Large intestine (tissue), 3 donors: ENCODE measurements around the gene PLD6. TPM values are rescaled to one million over a fixed set of nuclear protein-coding genes. Genes with fewer than 3 reads are reported as not detected.
"Not testable (repeated sequence)": the region's sequence is repeated elsewhere in the genome, so short reads cannot be mapped to it uniquely, and the experiment has no call there.

Source experiments
- DNase-seq, 2 donors: peaks; one replicate each; pipeline versions ENCODE4 v3.0.0 to v3.0.0-alpha.2; 2013
- H3K27ac ChIP-seq: one replicate; pipeline ENCODE4 v1.5.1; 2013; ENCODE audit warnings: low read length
- H3K27me3 ChIP-seq: 2 replicates; pipeline ENCODE4 v1.6.1; 2013; ENCODE audit warnings: low read length; ENCODE audit not compliant: control insufficient read depth, insufficient read depth
- H3K36me3 ChIP-seq: 2 replicates; pipeline ENCODE4 v1.6.1; 2013; ENCODE audit warnings: low read length; ENCODE audit not compliant: control insufficient read depth, insufficient read depth
- H3K4me1 ChIP-seq: one replicate; pipeline ENCODE4 v1.6.1; 2013; ENCODE audit warnings: low read length; ENCODE audit not compliant: control insufficient read depth, insufficient read depth
- H3K4me3 ChIP-seq: one replicate; pipeline ENCODE4 v1.5.1; 2013; ENCODE audit warnings: low read length
- H3K9me3 ChIP-seq: one replicate; pipeline ENCODE4 v1.6.1; 2013; ENCODE audit warnings: mild to moderate bottlenecking, low read depth, low read length, moderate library complexity; ENCODE audit not compliant: control insufficient read depth
- WGBS: methylation state at CpG from one replicate; pipeline ENCODE4 v1.1.5; 2013; ENCODE audit warnings: low lambda C conversion rate; ENCODE audit not compliant: insufficient coverage; 5-methylcytosine and 5-hydroxymethylcytosine counted together
- polyA plus RNA-seq: library from polyadenylated mRNA; unstranded; fragments of 120-200 nt; gene quantifications from one replicate; pipeline ENCODE4 v1.2.1, GENCODE V29; 2013

PLD6 gene
- polyA plus RNA-seq, 1 donor: 6.0 TPM

GRCh38 chr17:17167356-17167755 lies 38.8 kb downstream of the PLD6 start:
- WGBS: no CpG with 5 or more reads among the region's 10 CpGs
- no peak for DNase-seq
- no peaks in the 10 kb centered on the region for H3K9me3 ChIP-seq
- no peaks in the 10 kb centered on the region for H3K27me3 ChIP-seq
- H3K27ac ChIP-seq: no peak overlapping the region
- H3K4me3 ChIP-seq: no peak overlapping the region
- H3K36me3 ChIP-seq: peaks cover 91% of the 10 kb centered on the region
- no peaks in the 10 kb centered on the region for H3K4me1 ChIP-seq

GRCh38 chr17:17166446-17166845 lies 39.7 kb downstream of the PLD6 start:
- Histone ChIP-seq H3K36me3 (peaks cover 91% of the 10 kb centered on the region), H3K4me3 (no peak overlapping the region), H3K4me1 (no peaks in the 10 kb centered on the region), H3K9me3 (no peaks in the 10 kb centered on the region), H3K27ac (no peak overlapping the region), H3K27me3 (no peaks in the 10 kb centered on the region)
- DNase-seq: no peak
- no CpG with 5 or more reads among the region's 8 CpGs for WGBS

- WGBS: 90% methylated on average over 2 of the region's 23 CpGs
- no peak overlapping the region for H3K27ac ChIP-seq
- H3K27me3 ChIP-seq: no peaks in the 10 kb centered on the region
Measured at GRCh38 chr17:17165666-17166308, 40.3 kb downstream of the PLD6 start.

GRCh38 chr17:17164676-17165075 lies 41.5 kb downstream of the PLD6 start:
- DNase-seq: no peak
- Histone ChIP-seq H3K9me3 (no peaks in the 10 kb centered on the region), H3K4me3 (no peak overlapping the region), H3K4me1 (no peaks in the 10 kb centered on the region), H3K27me3 (no peaks in the 10 kb centered on the region), H3K36me3 (peaks cover 93% of the 10 kb centered on the region), H3K27ac (no peak overlapping the region)
- WGBS: 100% methylated on average over 3 of the region's 17 CpGs

More at GRCh38 chr17:17165666-17166308, 40.3 kb downstream of the PLD6 start:
- H3K9me3 ChIP-seq: no peaks in the 10 kb centered on the region
- H3K36me3 ChIP-seq: peaks cover 90% of the 10 kb centered on the region
- no peak for DNase-seq
- H3K4me1 ChIP-seq: no peaks in the 10 kb centered on the region
- no peak overlapping the region for H3K4me3 ChIP-seq

- H3K4me3 ChIP-seq: no peak overlapping the region
Measured at GRCh38 chr17:17164156-17164555, 42.0 kb downstream of the PLD6 start.

GRCh38 chr17:17161759-17162158 lies 44.4 kb downstream of the PLD6 start:
- H3K36me3 ChIP-seq: peaks cover 91% of the 10 kb centered on the region
- no CpG with 5 or more reads among the region's 4 CpGs for WGBS

More at GRCh38 chr17:17164156-17164555, 42.0 kb downstream of the PLD6 start:
- Histone ChIP-seq H3K27me3 (no peaks in the 10 kb centered on the region), H3K9me3 (no peaks in the 10 kb centered on the region), H3K36me3 (peaks cover 93% of the 10 kb centered on the region), H3K4me1 (no peaks in the 10 kb centered on the region), H3K27ac (no peak overlapping the region)
- DNase-seq: no peak
- no CpG with 5 or more reads among the region's 25 CpGs for WGBS

GRCh38 chr17:17161121-17161520 lies 45.0 kb downstream of the PLD6 start:
- Histone ChIP-seq H3K27me3 (no peaks in the 10 kb centered on the region), H3K9me3 (no peaks in the 10 kb centered on the region), H3K36me3 (peaks cover 91% of the 10 kb centered on the region), H3K4me3 (no peak overlapping the region), H3K4me1 (peaks cover 3% of the 10 kb centered on the region), H3K27ac (no peak overlapping the region)
- DNase-seq: no peak
- WGBS: no CpG with 5 or more reads among the region's 6 CpGs

More at GRCh38 chr17:17161759-17162158, 44.4 kb downstream of the PLD6 start:
- Histone ChIP-seq H3K27me3 (no peaks in the 10 kb centered on the region), H3K4me1 (peaks cover 3% of the 10 kb centered on the region), H3K27ac (no peak overlapping the region), H3K9me3 (no peaks in the 10 kb centered on the region), H3K4me3 (no peak overlapping the region)
- no peak for DNase-seq

GRCh38 chr17:17159571-17159970 lies 46.6 kb downstream of the PLD6 start:
- no peaks in the 10 kb centered on the region for H3K9me3 ChIP-seq
- H3K4me1 ChIP-seq: peaks cover 3% of the 10 kb centered on the region
- no peak overlapping the region for H3K4me3 ChIP-seq
- DNase-seq: no peak
- H3K27ac ChIP-seq: no peak overlapping the region
- H3K27me3 ChIP-seq: no peaks in the 10 kb centered on the region
- WGBS: 100% methylated on average over 3 of the region's 4 CpGs
- peaks cover 91% of the 10 kb centered on the region for H3K36me3 ChIP-seq

GRCh38 chr17:17158506-17158905 lies 47.6 kb downstream of the PLD6 start:
- no CpG with 5 or more reads among the region's 33 CpGs for WGBS
- H3K4me1 ChIP-seq, H3K27ac ChIP-seq, DNase-seq, H3K9me3 ChIP-seq, H3K4me3 ChIP-seq, H3K27me3 ChIP-seq: not testable (repeated sequence)
- H3K36me3 ChIP-seq: peaks cover 93% of the 10 kb centered on the region

GRCh38 chr17:17157041-17157440 lies 49.1 kb downstream of the PLD6 start:
- Histone ChIP-seq H3K4me3 (no peak overlapping the region), H3K27ac (no peak overlapping the region), H3K36me3 (peaks cover 94% of the 10 kb centered on the region), H3K9me3 (no peaks in the 10 kb centered on the region), H3K4me1 (peaks cover 3% of the 10 kb centered on the region), H3K27me3 (no peaks in the 10 kb centered on the region)
- WGBS: no CpG with 5 or more reads among the region's 6 CpGs
- DNase-seq: no peak

- Histone ChIP-seq H3K9me3 (no peaks in the 10 kb centered on the region), H3K27me3 (no peaks in the 10 kb centered on the region), H3K27ac (no peak overlapping the region), H3K36me3 (peaks cover 94% of the 10 kb centered on the region), H3K4me1 (peaks cover 3% of the 10 kb centered on the region), H3K4me3 (no peak overlapping the region)
- DNase-seq: peak in 1 of 2 donors; percentile 15
- WGBS: no CpG with 5 or more reads among the region's 10 CpGs
Measured at GRCh38 chr17:17156511-17156910, 49.6 kb downstream of the PLD6 start.
